Measurements from ENCODE around the gene CPED1. TPM values are rescaled to one million over a fixed set of nuclear protein-coding genes. Genes with fewer than 3 reads are reported as not detected.

The CPED1 gene
- total and polyA plus RNA-seq, 11 donors: 3.6 to 51.2 (median 24.8) TPM

- Histone ChIP-seq H3K36me3 (no peaks in the 10 kb centered on the region), H3K4me3 (no peak overlapping the region), H3K27ac (no peak overlapping the region), H3K27me3 (no peaks in the 10 kb centered on the region), H3K9me3 (no peaks in the 10 kb centered on the region), H3K4me1 (peaks cover 0 to 35% (median 0%) of the 10 kb centered on the region in 12 donors)
- 81 to 91% (median 86%) methylated on average over 3 of the region's 3 CpGs for WGBS, 4 donors
- peak in 3 of 4 donors; percentile 13 to 44 (median 42) for ATAC-seq
- intact Hi-C loops (cut with DNase I): no loop called here
- no peak for TF ChIP-seq POLR2A (IDR thresholded peaks at IDR 0.05)
- no peak for TF ChIP-seq CTCF (IDR thresholded peaks at IDR 0.05)
- no peak for DNase-seq
These were observed 189.9 kb downstream of the CPED1 start for GRCh38 chr7:121178452-121178851.

- DNase-seq: no peak
- Histone ChIP-seq H3K4me1 (peaks cover 0 to 35% (median 0%) of the 10 kb centered on the region in 12 donors), H3K9me3 (no peaks in the 10 kb centered on the region), H3K27me3 (no peaks in the 10 kb centered on the region), H3K4me3 (no peak overlapping the region), H3K36me3 (no peaks in the 10 kb centered on the region), H3K27ac (peak overlapping the region in 4 of 12 donors; percentile 1 to 37 (median 3))
- ATAC-seq: peak; percentile 45 to 60 (median 54)
- intact Hi-C loops (cut with DNase I): no loop called here
- 41 to 56% (median 52%) methylated on average over 2 of the region's 2 CpGs for WGBS, 4 donors
- no peak for TF ChIP-seq POLR2A (IDR thresholded peaks at IDR 0.05)
- TF ChIP-seq CTCF (IDR thresholded peaks at IDR 0.05): no peak
These were observed 190.5 kb downstream of the CPED1 start for GRCh38 chr7:121178869-121179497.

GRCh38 chr7:121180436-121181063 is 192.0 kb downstream of the CPED1 start:
- Histone ChIP-seq H3K27me3 (no peaks in the 10 kb centered on the region), H3K9me3 (no peaks in the 10 kb centered on the region), H3K36me3 (no peaks in the 10 kb centered on the region), H3K4me1 (peaks cover 0 to 35% (median 0%) of the 10 kb centered on the region in 12 donors), H3K4me3 (no peak overlapping the region), H3K27ac (peak overlapping the region in 2 of 12 donors; percentile 11 to 16)
- intact Hi-C loops (cut with DNase I): loop anchor here in 1 of 10 donors (10.0 kb wide), 1 partner anchor 64 kb away; no protein-coding TSS in a partner anchor
- no peak for TF ChIP-seq CTCF (IDR thresholded peaks at IDR 0.05)
- no peak for TF ChIP-seq POLR2A (IDR thresholded peaks at IDR 0.05)
- ATAC-seq (peak; percentile 52 to 69 (median 53)), DNase-seq (no peak)
- WGBS, 4 donors: 65 to 68% (median 67%) methylated on average over 4 of the region's 4 CpGs

- TF ChIP-seq POLR2A (IDR thresholded peaks at IDR 0.05) (no peak), CTCF (IDR thresholded peaks at IDR 0.05) (no peak)
- intact Hi-C loops (cut with DNase I): loop anchor here in 1 of 10 donors (10.0 kb wide), 1 partner anchor 63 kb away; no protein-coding TSS in a partner anchor
- no peaks in the 10 kb centered on the region for H3K9me3 ChIP-seq
- H3K27me3 ChIP-seq: no peaks in the 10 kb centered on the region
- DNase-seq: no peak
- H3K36me3 ChIP-seq: no peaks in the 10 kb centered on the region
- no peak for ATAC-seq
- WGBS, 4 donors: 92 to 94% (median 94%) methylated on average over 1 of the region's 1 CpG
- no peak overlapping the region for H3K4me3 ChIP-seq
- H3K4me1 ChIP-seq: peaks cover 0 to 35% (median 0%) of the 10 kb centered on the region in 12 donors
- H3K27ac ChIP-seq: no peak overlapping the region
These were observed 192.8 kb downstream of the CPED1 start for GRCh38 chr7:121181357-121181756.
